Central memory CD8-positive, alpha-beta T cell (primary cell): ENCODE data around the gene YWHAE.

ENCODE experiments used
- ATAC-seq: fragments of 150-1000 bp; cut with Tn5 transposase; replicated peaks from 2 replicates; pipeline ENCODE4 v1.10.0; 2022; ENCODE audit warnings: mild to moderate bottlenecking, moderate FRiP score, moderate number of reproducible peaks; ENCODE audit not compliant: poor library complexity, severe bottlenecking; ENCODE audit errors: extremely low read depth
- DNase-seq, 2 donors: peaks; one replicate each; pipeline ENCODE4 v3.0.0; 2021; ENCODE audit warnings: low spot score in 2 of 2
- H3K27ac Mint-ChIP-seq: one replicate; pipeline ENCODE4 v1.8.0; 2022; ENCODE audit warnings: low read depth, mild to moderate bottlenecking, moderate library complexity, mixed read lengths
- H3K27me3 Mint-ChIP-seq: one replicate; pipeline ENCODE4 v1.8.0; 2022; ENCODE audit warnings: mixed read lengths
- H3K36me3 Mint-ChIP-seq: one replicate; pipeline ENCODE4 v1.8.0; 2022; ENCODE audit warnings: mild to moderate bottlenecking, moderate library complexity, mixed read lengths; ENCODE audit not compliant: insufficient read depth
- H3K4me1 Mint-ChIP-seq: one replicate; pipeline ENCODE4 v1.8.0; 2022; ENCODE audit warnings: mixed read lengths
- H3K4me3 Mint-ChIP-seq: one replicate; pipeline ENCODE4 v1.8.0; 2022; ENCODE audit warnings: mild to moderate bottlenecking, moderate library complexity, mixed read lengths
- H3K9me3 Mint-ChIP-seq: one replicate; pipeline ENCODE4 v1.8.0; 2022; ENCODE audit warnings: mixed read lengths

The YWHAE gene

GRCh38 chr17:1340371-1340770, 59.7 kb downstream of the YWHAE start:
- DNase-seq (no peak), ATAC-seq (no peak)
- no peak overlapping the region for H3K4me3 Mint-ChIP-seq
- no peak overlapping the region for H3K27ac Mint-ChIP-seq
- no peaks in the 10 kb centered on the region for H3K27me3 Mint-ChIP-seq
- H3K9me3 Mint-ChIP-seq, result no peaks in the 10 kb centered on the region
- H3K36me3 Mint-ChIP-seq, result peaks cover 24% of the 10 kb centered on the region
- H3K4me1 Mint-ChIP-seq, result peaks cover 8% of the 10 kb centered on the region

GRCh38 chr17:1331708-1332107, 68.3 kb downstream of the YWHAE start:
- Mint-ChIP-seq H3K36me3 (peaks cover 2% of the 10 kb centered on the region), H3K4me1 (peaks cover 12% of the 10 kb centered on the region), H3K27me3 (no peaks in the 10 kb centered on the region), H3K9me3 (no peaks in the 10 kb centered on the region), H3K27ac (no peak overlapping the region), H3K4me3 (peak overlapping the region; percentile 16)
- ATAC-seq, result peak; percentile 68
- DNase-seq, result peak in 1 of 2 donors; percentile 11

GRCh38 chr17:1329745-1330343, 70.2 kb downstream of the YWHAE start:
- no peaks in the 10 kb centered on the region for H3K9me3 Mint-ChIP-seq
- H3K27ac Mint-ChIP-seq, result no peak overlapping the region
- H3K27me3 Mint-ChIP-seq, result no peaks in the 10 kb centered on the region
- DNase-seq (no peak), ATAC-seq (no peak)
- no peaks in the 10 kb centered on the region for H3K36me3 Mint-ChIP-seq
- peaks cover 12% of the 10 kb centered on the region for H3K4me1 Mint-ChIP-seq
- no peak overlapping the region for H3K4me3 Mint-ChIP-seq

GRCh38 chr17:1328437-1328836, 71.6 kb downstream of the YWHAE start:
- Mint-ChIP-seq H3K4me1 (peaks cover 12% of the 10 kb centered on the region), H3K36me3 (peaks cover 2% of the 10 kb centered on the region), H3K27ac (no peak overlapping the region), H3K27me3 (peaks cover 10% of the 10 kb centered on the region), H3K9me3 (no peaks in the 10 kb centered on the region), H3K4me3 (no peak overlapping the region)
- ATAC-seq (no peak), DNase-seq (no peak)

- Mint-ChIP-seq H3K4me1 (no peaks in the 10 kb centered on the region), H3K27me3 (peaks cover 11% of the 10 kb centered on the region), H3K4me3 (no peak overlapping the region), H3K27ac (no peak overlapping the region), H3K36me3 (peaks cover 2% of the 10 kb centered on the region), H3K9me3 (no peaks in the 10 kb centered on the region)
- ATAC-seq, result no peak
- no peak for DNase-seq
Observed at GRCh38 chr17:1325766-1326165, 74.3 kb downstream of the YWHAE start.

GRCh38 chr17:1324201-1324771, 75.7 kb downstream of the YWHAE start:
- DNase-seq (no peak), ATAC-seq (no peak)
- Mint-ChIP-seq H3K4me3 (no peak overlapping the region), H3K27me3 (peaks cover 19% of the 10 kb centered on the region), H3K27ac (no peak overlapping the region), H3K9me3 (no peaks in the 10 kb centered on the region), H3K4me1 (no peaks in the 10 kb centered on the region), H3K36me3 (peaks cover 2% of the 10 kb centered on the region)

- Mint-ChIP-seq H3K4me1 (no peaks in the 10 kb centered on the region), H3K4me3 (no peak overlapping the region), H3K27ac (no peak overlapping the region), H3K9me3 (no peaks in the 10 kb centered on the region), H3K36me3 (peaks cover 2% of the 10 kb centered on the region), H3K27me3 (peaks cover 19% of the 10 kb centered on the region)
- no peak for DNase-seq
- no peak for ATAC-seq
Observed at GRCh38 chr17:1323336-1323735, 76.7 kb downstream of the YWHAE start.

- Mint-ChIP-seq H3K9me3 (no peaks in the 10 kb centered on the region), H3K27me3 (peaks cover 19% of the 10 kb centered on the region), H3K27ac (no peak overlapping the region), H3K4me1 (no peaks in the 10 kb centered on the region), H3K36me3 (peaks cover 2% of the 10 kb centered on the region), H3K4me3 (no peak overlapping the region)
- no peak for ATAC-seq
- DNase-seq, result no peak
Observed at GRCh38 chr17:1322480-1322879, 77.5 kb downstream of the YWHAE start.

GRCh38 chr17:1322014-1322428, 78.0 kb downstream of the YWHAE start:
- Mint-ChIP-seq H3K9me3 (no peaks in the 10 kb centered on the region), H3K27me3 (peaks cover 19% of the 10 kb centered on the region)

GRCh38 chr17:1315891-1316403, 84.1 kb downstream of the YWHAE start:
- Mint-ChIP-seq H3K27me3 (peaks cover 24% of the 10 kb centered on the region), H3K36me3 (no peaks in the 10 kb centered on the region), H3K27ac (no peak overlapping the region), H3K9me3 (no peaks in the 10 kb centered on the region), H3K4me1 (no peaks in the 10 kb centered on the region), H3K4me3 (no peak overlapping the region)
- DNase-seq (no peak), ATAC-seq (no peak)

More at GRCh38 chr17:1322014-1322428, 78.0 kb downstream of the YWHAE start:
- no peaks in the 10 kb centered on the region for H3K4me1 Mint-ChIP-seq
- peaks cover 2% of the 10 kb centered on the region for H3K36me3 Mint-ChIP-seq
- DNase-seq (no peak), ATAC-seq (no peak)
- no peak overlapping the region for H3K27ac Mint-ChIP-seq
- H3K4me3 Mint-ChIP-seq, result no peak overlapping the region

- Mint-ChIP-seq H3K36me3 (no peaks in the 10 kb centered on the region), H3K27ac (no peak overlapping the region), H3K4me1 (no peaks in the 10 kb centered on the region), H3K4me3 (no peak overlapping the region), H3K27me3 (peaks cover 18% of the 10 kb centered on the region), H3K9me3 (no peaks in the 10 kb centered on the region)
- ATAC-seq (no peak), DNase-seq (no peak)
Observed at GRCh38 chr17:1315409-1315808, 84.6 kb downstream of the YWHAE start.

GRCh38 chr17:1313270-1314005, 86.6 kb downstream of the YWHAE start:
- no peaks in the 10 kb centered on the region for H3K9me3 Mint-ChIP-seq
- no peaks in the 10 kb centered on the region for H3K36me3 Mint-ChIP-seq
- no peak overlapping the region for H3K27ac Mint-ChIP-seq
- H3K4me3 Mint-ChIP-seq, result no peak overlapping the region
- no peaks in the 10 kb centered on the region for H3K4me1 Mint-ChIP-seq
- ATAC-seq (no peak), DNase-seq (no peak)
- H3K27me3 Mint-ChIP-seq, result peaks cover 14% of the 10 kb centered on the region
